Measurements from ENCODE around the gene GBP6.

Gene GBP6

DNA sequence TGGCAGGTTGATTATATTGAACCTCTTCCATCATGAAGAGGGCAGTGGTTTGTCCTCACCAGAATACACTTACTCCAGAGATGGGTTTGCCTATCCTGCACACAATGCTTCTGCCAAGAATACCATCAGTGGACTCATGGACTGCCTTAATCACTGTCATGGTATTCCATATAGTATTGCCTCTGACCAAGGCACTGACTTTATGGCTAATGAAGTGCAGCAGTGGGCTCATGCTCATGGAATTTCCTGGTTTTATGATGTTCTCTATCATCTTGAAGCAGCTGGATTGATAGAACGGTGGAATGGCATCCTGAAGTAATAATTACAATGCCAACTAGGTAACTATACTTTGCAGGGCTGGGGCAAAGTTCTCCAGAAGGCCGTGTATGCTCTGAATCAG, 16.6 kb upstream of the GBP6 start:
- TF ChIP-seq, protein P1, sequence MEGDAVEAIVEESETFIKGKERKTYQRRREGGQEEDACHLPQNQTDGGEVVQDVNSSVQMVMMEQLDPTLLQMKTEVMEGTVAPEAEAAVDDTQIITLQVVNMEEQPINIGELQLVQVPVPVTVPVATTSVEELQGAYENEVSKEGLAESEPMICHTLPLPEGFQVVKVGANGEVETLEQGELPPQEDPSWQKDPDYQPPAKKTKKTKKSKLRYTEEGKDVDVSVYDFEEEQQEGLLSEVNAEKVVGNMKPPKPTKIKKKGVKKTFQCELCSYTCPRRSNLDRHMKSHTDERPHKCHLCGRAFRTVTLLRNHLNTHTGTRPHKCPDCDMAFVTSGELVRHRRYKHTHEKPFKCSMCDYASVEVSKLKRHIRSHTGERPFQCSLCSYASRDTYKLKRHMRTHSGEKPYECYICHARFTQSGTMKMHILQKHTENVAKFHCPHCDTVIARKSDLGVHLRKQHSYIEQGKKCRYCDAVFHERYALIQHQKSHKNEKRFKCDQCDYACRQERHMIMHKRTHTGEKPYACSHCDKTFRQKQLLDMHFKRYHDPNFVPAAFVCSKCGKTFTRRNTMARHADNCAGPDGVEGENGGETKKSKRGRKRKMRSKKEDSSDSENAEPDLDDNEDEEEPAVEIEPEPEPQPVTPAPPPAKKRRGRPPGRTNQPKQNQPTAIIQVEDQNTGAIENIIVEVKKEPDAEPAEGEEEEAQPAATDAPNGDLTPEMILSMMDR (IDR thresholded peaks at IDR 0.05) = no peak
- no peak for TF ChIP-seq ZFX (IDR thresholded peaks at IDR 0.05; ENCODE audit: borderline replicate concordance)

DNA sequence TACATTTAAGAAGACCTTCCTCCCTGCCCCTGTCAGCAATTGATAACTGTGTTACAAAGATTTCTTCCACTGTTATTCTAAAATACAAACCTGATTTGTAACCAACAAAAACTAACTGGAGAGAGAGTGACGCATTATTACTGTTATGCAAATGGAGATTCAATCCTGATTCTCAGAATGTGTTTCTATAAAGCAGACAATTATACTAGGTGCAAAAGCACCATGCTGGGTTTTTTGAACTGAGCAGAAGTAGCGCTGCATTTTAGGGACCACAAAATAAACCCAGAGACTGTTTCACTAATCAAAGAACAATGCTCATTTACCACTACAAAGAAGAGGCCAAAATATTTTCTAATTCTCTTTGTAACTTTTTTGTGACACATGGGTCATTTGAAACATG, 13.6 kb upstream of the GBP6 start:
- H3K27ac ChIP-seq = no peak overlapping the region
- TF ChIP-seq ZFX (IDR thresholded peaks at IDR 0.05; ENCODE audit: borderline replicate concordance) = no peak
- TF ChIP-seq, protein P1 (IDR thresholded peaks at IDR 0.05) = no peak

More for the DNA sequence above, 16.6 kb upstream of the GBP6 start:
- no peak overlapping the region for H3K27ac ChIP-seq

DNA sequence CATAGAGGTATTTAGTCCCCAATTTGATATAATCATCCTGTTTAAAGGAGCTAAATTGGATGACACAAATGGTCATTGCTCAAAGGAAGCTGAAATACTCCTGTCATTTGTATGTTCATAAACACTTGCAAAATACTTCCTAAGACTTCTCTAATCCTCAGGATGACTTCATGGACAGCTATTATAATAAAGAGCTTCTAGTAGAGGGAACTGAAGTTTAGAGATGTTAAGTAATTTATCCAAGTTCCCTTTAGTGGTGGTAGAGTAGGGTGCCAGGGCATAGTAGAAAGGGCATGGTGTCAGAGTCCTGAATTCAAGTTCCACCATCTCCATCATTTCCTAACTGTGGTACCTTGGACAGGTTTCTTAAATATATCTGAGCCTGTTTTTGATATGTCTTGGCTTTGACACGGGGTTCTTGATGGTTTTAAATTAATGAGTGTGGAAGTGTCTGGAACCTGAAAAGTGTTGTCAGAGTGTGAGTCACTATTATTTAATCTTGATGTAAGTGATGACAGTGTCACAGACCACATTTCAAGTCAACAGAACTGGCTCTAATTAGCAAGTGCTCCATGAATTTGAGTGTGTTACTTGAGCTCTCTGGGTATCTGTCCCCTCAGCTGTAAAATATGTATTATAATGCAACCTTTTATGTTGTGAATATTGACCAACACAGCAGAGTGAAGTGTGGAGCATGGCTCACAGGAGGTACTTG, 12.1 kb upstream of the GBP6 start:
- TF ChIP-seq, protein P1 (IDR thresholded peaks at IDR 0.05) = no peak
- no peak for TF ChIP-seq ZFX (IDR thresholded peaks at IDR 0.05; ENCODE audit: borderline replicate concordance)
- no peak overlapping the region for H3K27ac ChIP-seq

DNA sequence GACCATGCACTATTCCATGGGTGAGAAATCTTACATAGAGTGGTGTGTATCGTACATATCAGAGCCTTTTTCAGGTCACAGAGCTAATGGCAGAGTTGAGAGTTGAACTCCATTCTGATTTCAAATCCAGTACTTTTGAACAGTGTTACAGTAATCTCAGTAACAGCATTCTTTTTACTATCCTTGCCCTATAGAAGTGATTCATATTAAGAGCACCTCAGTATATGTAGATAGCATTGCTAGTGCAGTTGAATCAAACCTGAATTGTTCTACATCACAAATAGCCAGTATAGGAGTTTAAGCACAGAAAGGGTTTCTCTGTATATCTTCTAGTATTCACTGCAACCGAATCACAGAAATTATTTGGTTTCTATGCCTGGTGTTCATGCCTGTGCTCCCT, 11.4 kb upstream of the GBP6 start:
- H3K27ac ChIP-seq = no peak overlapping the region
- TF ChIP-seq, protein P1 (IDR thresholded peaks at IDR 0.05) = no peak
- TF ChIP-seq ZFX (IDR thresholded peaks at IDR 0.05; ENCODE audit: borderline replicate concordance) = no peak

DNA sequence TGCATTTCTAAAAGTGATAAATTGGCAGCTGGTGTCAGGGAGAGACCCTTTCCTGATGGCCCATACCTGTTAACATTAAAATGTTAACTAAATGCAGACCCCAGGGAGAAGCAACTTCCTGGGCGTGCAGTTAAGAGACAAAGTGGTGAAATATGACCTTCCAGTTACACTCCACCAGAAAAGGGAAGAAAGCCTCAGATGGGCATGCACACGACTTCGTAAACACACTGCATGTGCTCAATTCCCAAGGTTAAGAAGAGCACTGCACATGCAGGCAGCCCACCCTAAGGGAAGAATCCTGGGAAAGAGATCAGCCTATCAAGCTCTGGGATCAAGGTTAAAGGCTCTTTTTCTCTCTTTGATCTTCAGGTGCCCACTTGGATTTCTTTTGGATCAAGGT, 9.7 kb upstream of the GBP6 start:
- no peak overlapping the region for H3K27ac ChIP-seq
- no peak for TF ChIP-seq ZFX (IDR thresholded peaks at IDR 0.05; ENCODE audit: borderline replicate concordance)
- TF ChIP-seq, protein P1 (IDR thresholded peaks at IDR 0.05) = no peak

DNA sequence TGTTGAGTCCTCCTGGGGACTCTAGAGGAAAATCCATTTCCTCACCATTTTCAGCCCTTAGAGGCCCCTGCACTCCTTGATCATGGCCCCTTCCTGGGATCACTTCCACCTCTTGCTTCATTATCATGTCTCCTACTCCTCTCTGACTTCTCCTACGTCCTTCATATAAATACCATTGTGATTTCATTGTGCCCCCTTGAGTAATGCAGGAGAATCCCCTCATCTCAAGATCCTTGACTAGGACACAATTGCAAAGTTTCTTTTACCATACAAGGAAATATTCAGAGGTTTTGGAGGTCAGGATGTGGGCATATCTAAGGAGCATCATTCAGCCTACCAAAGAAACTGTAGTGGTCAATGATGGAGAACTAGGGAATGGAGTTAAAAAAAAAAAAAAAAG, 8.8 kb upstream of the GBP6 start:
- TF ChIP-seq, protein P1 (IDR thresholded peaks at IDR 0.05) = no peak
- TF ChIP-seq ZFX (IDR thresholded peaks at IDR 0.05; ENCODE audit: borderline replicate concordance) = no peak

DNA sequence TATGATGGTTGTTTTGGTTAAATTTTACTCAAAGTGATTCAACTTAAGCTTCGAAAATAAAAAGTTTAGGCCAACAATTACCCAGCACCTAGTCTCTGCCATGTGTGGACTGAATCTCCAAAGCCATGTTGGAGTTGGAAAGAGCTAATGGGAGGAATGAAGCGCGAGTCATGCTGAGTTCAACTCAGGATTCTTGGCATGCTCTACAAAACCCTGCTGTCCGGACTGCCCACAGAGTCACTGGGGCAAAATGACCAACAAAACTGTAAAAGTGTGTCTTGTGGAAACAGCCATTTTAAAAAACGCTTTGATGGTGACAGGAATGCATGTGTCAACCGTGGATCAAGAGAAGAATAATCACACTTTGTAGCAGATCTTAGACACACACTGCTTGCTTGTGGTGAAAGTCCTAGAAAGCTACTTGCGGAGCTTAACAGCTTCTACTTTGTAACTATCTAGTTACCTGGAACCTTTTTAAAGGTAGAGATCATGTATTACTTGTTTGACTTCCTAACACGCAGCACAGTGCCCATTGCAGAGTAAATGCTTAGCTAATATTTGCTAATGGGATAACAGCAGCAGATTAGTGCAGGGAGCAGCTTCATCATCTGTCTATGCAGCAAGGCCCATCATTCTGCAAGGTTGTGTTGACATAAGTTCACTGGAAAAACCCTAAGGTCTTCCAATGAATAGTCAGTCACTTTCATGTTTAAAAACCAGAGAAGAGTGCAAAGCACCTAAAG, 7.0 kb upstream of the GBP6 start:
- TF ChIP-seq, protein P1 (IDR thresholded peaks at IDR 0.05) = no peak
- TF ChIP-seq ZFX (IDR thresholded peaks at IDR 0.05; ENCODE audit: borderline replicate concordance) = no peak
- no peak overlapping the region for H3K27ac ChIP-seq

More for the DNA sequence above, 8.8 kb upstream of the GBP6 start:
- no peak overlapping the region for H3K27ac ChIP-seq
